BLaER1 treated with 17β-estradiol and CSF1 and Interleukin-3, amounts not matched to agents 10 nM and 100 nM (cell line): ENCODE results near the gene NDUFB3.
A peak's percentile ranks its signal among the peaks of the same experiment; 100 is the strongest.

ENCODE experiments used
- H3K27ac ChIP-seq, 11 experiments: shearing (Covaris generic); formaldehyde crosslinking; 2 replicates each; pipeline ENCODE4 v1.8.1; 2022
- H3K27me3 ChIP-seq, 11 experiments: shearing (Covaris generic); formaldehyde crosslinking; 2 replicates each; pipeline ENCODE4 v1.8.1; 2022
- H3K36me3 ChIP-seq, 11 experiments: shearing (Covaris generic); formaldehyde crosslinking; 2 replicates each; pipeline ENCODE4 v1.8.1; 2022
- H3K4me1 ChIP-seq, 10 experiments: shearing (Covaris generic); formaldehyde crosslinking; 2 replicates each; pipeline ENCODE4 v1.8.1; 2022
- H3K4me2 ChIP-seq, 11 experiments: shearing (Covaris generic); formaldehyde crosslinking; 2 replicates each; pipeline ENCODE4 v1.8.1; 2022
- H3K4me3 ChIP-seq, 10 experiments: shearing (Covaris generic); formaldehyde crosslinking; 2 replicates each; pipeline ENCODE4 v1.8.1; 2022
- H3K9ac ChIP-seq, 11 experiments: shearing (Covaris generic); formaldehyde crosslinking; 2 replicates each; pipeline ENCODE4 v1.8.1; 2022
- H3K9me3 ChIP-seq, 11 experiments: shearing (Covaris generic); formaldehyde crosslinking; replicated peaks in 1 of 11; 2 replicates each; pipeline ENCODE4 v1.8.1; 2022
- H4K20me1 ChIP-seq, 11 experiments: shearing (Covaris generic); formaldehyde crosslinking; 2 replicates each; pipeline ENCODE4 v1.8.1; 2022
- Cebpa-rat ChIP-seq, 11 experiments: shearing (Covaris generic); IDR thresholded peaks; 2 replicates each; pipeline ENCODE4 v1.8.1; 2022

Gene NDUFB3

GRCh38 chr2:201128933-201129505, 57.2 kb downstream of the NDUFB3 start:
- H3K27ac ChIP-seq, result peak overlapping the region in 7 of 11 experiments; percentile 35 to 87 (median 79); a peak in 15 of 22 replicates
- no peak for TF ChIP-seq Cebpa-rat (IDR thresholded peaks at IDR 0.05)
- peak overlapping the region in 9 of 11 experiments; percentile 18 to 99 (median 81); a peak in 17 of 22 replicates for H3K4me2 ChIP-seq
- peaks cover 41 to 99% (median 81%) of the 10 kb centered on the region in 10 experiments for H3K4me1 ChIP-seq
- no peaks in the 10 kb centered on the region for H3K27me3 ChIP-seq
- no peaks in the 10 kb centered on the region for H3K9me3 ChIP-seq
- peaks cover 12 to 28% (median 14%) of the 10 kb centered on the region in 11 experiments for H3K36me3 ChIP-seq
- peaks cover 0 to 86% (median 13%) of the 10 kb centered on the region in 11 experiments; a peak in 7 of 22 replicates for H4K20me1 ChIP-seq
- peak overlapping the region in 6 of 11 experiments; percentile 0 to 77 (median 63); a peak in 10 of 22 replicates for H3K9ac ChIP-seq
- peak overlapping the region in 3 of 10 experiments; percentile 30 to 46 (median 34); a peak in 7 of 20 replicates for H3K4me3 ChIP-seq

GRCh38 chr2:201130524-201131186, 58.9 kb downstream of the NDUFB3 start:
- no peak for TF ChIP-seq Cebpa-rat (IDR thresholded peaks at IDR 0.05)
- peak overlapping the region in 3 of 10 experiments; percentile 34 to 49 (median 48); a peak in 6 of 20 replicates for H3K4me3 ChIP-seq
- H3K27me3 ChIP-seq, result no peaks in the 10 kb centered on the region
- H3K9me3 ChIP-seq, result no peaks in the 10 kb centered on the region
- H3K4me2 ChIP-seq, result peak overlapping the region in 10 of 11 experiments; percentile 1 to 99 (median 56); a peak in 17 of 22 replicates
- peak overlapping the region in 6 of 11 experiments; percentile 40 to 86 (median 66); a peak in 12 of 22 replicates for H3K27ac ChIP-seq
- peaks cover 25 to 41% (median 29%) of the 10 kb centered on the region in 11 experiments for H3K36me3 ChIP-seq
- H3K9ac ChIP-seq, result peak overlapping the region in 4 of 11 experiments; percentile 31 to 77 (median 62); a peak in 7 of 22 replicates
- H4K20me1 ChIP-seq, result peaks cover 0 to 81% (median 9%) of the 10 kb centered on the region in 11 experiments; a peak in 6 of 22 replicates
- peaks cover 29 to 97% (median 65%) of the 10 kb centered on the region in 10 experiments for H3K4me1 ChIP-seq

- peak overlapping the region in 6 of 11 experiments; percentile 41 to 86 (median 64); a peak in 11 of 22 replicates for H3K27ac ChIP-seq
- H3K9ac ChIP-seq, result peak overlapping the region in 4 of 11 experiments; percentile 49 to 77 (median 58); a peak in 7 of 22 replicates
- H3K27me3 ChIP-seq, result no peaks in the 10 kb centered on the region
- H3K4me1 ChIP-seq, result peaks cover 12 to 85% (median 46%) of the 10 kb centered on the region in 10 experiments; a peak in 19 of 20 replicates
- H3K9me3 ChIP-seq, result no peaks in the 10 kb centered on the region
- peaks cover 43 to 60% (median 47%) of the 10 kb centered on the region in 11 experiments for H3K36me3 ChIP-seq
- peaks cover 0 to 83% (median 3%) of the 10 kb centered on the region in 11 experiments; a peak in 10 of 22 replicates for H4K20me1 ChIP-seq
- H3K4me3 ChIP-seq, result peak overlapping the region in 3 of 10 experiments; percentile 34 to 49 (median 48); a peak in 6 of 20 replicates
- peak overlapping the region in 7 of 11 experiments; percentile 19 to 99 (median 68); a peak in 13 of 22 replicates for H3K4me2 ChIP-seq
- no peak for TF ChIP-seq Cebpa-rat (IDR thresholded peaks at IDR 0.05)
These were observed 60.7 kb downstream of the NDUFB3 start for GRCh38 chr2:201132518-201132917.
